HG03521 (cell line): Measurements from ENCODE around the gene MARK1.

Source experiments
- ATAC-seq: cut with Tn5 transposase; IDR thresholded peaks from one replicate; pipeline ENCODE4 v1.9.1; 2021; ENCODE audit warnings: mild to moderate bottlenecking, moderate library complexity; ENCODE audit not compliant: unreplicated experiment

Gene MARK1

GRCh38 chr1:220527908-220528678, at the start of gene MARK1:
Gene MARK1 (plus strand): TSS chr1:220528136. CDS start chr1:220528823, 687 bp downstream.
- peak; percentile 58 for ATAC-seq

DNA sequence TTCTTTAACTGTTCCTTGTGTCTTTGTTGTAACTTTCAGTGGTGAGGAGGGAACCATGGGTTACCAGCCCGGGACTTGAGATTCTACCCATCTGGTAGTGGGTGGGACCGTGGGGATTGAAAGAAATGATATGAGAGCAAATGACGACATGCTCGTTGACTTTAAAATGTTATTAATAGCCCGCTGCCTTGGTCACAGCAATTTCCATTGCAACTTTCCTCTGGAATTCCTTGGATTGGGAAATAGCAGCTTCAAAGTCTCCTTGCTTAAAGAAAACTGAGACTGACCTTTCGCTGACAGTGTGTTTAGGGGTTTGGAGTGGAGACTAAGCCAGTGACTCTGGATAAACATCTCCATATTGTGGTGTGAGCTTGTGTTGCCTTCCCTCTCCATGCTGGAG, 44.2 kb upstream of the MARK1 start:
- no peak for ATAC-seq

GRCh38 chr1:220484135-220484534, 43.8 kb upstream of the MARK1 start:
- ATAC-seq = no peak

GRCh38 chr1:220485131-220485530, 42.8 kb upstream of the MARK1 start:
- no peak for ATAC-seq

DNA sequence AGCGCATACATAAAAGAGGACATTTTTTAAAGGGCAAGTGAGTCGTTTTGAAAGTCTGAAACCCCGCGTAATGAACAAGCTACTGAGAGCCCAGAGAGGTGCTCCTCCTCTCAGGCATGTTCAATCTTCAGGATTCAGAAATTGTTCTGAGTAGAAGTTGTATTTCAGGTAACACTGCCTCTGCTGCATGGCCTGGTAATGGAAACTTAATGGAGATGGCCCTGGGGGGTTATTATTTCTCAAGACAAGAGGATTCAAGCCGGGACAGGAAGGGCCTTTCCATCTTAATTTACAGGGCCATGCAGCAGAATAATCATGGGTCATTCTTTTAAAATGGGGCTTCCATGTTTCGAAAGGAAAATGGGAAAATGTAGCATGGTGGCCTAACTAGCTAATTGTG, 42.1 kb upstream of the MARK1 start:
- no peak for ATAC-seq

- ATAC-seq = no peak
Measured at GRCh38 chr1:220487297-220487820, 40.6 kb upstream of the MARK1 start.

DNA sequence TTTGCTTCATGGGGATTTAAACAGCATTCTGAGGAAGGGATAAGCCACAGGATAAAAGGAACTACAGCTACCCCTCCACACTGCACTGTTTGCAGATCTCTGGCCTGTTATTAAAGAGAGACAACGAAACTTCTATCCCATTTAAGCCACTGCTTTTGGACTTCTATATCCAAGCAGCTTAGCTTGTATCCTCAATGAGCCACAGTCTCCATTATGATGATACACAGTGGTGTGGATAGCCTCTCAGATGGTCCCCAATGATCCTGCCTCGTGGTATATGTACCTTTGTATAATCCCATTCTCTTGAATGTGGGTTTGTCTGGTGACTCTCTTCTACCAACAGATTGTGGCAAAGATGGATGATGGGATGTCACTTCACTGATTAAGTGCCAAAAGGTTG, 36.0 kb upstream of the MARK1 start:
- no peak for ATAC-seq

DNA sequence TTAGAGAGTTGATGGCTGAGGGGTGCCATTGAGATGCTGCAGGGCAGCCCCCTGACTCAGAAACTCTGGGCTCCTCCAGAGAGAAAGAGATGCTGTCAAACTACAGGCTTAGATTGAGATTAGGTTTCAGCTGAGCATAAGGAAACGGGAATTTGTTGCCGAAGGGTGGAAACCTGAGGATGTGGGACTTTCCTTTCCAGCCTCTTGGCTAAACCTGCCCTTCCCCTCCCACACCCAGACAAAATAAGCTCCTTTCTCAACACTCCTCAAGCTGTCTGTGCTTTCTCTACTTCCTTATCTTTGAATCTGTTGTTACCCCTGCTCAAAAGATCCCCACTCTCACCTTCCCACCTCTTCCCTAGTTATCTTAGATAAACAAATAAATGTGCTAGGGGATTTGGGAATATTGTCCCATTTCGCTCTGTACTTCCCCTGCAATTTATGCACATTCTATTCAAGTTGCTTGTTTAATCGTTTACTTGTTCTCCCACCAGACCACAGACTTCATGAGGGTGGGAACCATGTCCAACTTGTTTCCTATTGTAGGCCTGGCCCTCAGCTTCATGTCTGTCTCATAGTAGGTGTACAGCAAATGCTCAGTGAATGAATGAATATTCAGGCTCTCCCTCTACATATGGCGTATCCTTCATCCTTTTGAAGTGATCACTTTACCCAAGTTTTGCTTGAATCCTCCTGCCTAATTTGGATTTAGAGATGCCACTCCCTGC, 30.6 kb upstream of the MARK1 start:
- ATAC-seq = no peak

DNA sequence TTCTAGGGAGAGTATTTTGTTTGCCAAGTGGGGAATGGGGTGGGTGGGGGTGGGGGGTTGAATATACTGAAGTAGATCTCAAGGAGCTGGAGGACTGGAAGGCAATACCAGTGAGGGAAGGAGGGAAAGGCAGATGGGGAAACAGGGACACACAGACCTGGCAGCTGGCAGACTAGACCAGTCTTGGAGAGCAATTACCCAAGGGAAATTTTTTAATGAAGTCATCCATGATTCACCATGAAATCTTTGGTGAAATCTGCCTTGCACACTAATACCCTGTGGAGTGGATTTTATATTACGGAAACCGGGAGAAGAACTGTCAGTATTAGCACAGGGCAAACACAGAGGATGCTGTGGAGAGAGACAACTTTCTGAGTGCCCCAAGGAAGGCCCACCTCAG, 29.7 kb upstream of the MARK1 start:
- no peak for ATAC-seq

DNA sequence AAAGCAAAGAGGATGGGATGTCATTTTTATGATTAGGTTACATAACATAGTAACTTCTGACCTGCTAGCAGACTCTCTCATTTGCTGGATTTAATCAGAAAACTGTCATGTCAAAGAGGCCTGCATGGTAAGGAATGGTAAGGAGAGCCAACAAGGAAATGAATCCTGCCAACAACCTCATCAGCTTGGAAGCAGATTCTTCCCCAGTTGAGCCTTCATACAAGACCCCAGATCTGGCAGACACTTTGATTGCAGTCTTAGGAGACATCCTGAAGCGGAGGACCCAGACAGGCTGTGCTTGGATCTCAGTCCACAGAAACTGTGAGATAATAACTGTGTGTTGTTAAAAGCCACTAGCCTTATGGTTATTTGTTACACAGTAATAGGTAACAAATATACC, 27.6 kb upstream of the MARK1 start:
- no peak for ATAC-seq

DNA sequence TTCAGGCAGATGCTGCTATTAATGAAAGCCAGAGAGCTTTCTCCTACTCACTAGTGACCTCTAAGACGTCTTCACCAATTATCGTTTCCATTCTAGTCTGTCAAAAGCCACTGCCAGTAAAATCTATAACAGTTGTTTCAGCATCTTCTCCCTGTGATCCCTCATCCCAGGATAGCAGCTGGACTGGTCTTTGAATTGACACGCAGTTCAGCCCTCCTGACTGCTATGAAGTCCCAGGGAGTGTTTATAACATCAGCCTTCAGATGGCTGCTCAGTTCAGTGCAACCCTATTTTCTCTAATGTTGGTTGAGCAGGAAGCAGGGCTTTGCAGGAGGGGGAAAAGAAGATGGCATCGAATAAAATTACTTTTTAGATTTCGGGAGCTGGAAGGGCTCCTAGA, 23.6 kb upstream of the MARK1 start:
- no peak for ATAC-seq

DNA sequence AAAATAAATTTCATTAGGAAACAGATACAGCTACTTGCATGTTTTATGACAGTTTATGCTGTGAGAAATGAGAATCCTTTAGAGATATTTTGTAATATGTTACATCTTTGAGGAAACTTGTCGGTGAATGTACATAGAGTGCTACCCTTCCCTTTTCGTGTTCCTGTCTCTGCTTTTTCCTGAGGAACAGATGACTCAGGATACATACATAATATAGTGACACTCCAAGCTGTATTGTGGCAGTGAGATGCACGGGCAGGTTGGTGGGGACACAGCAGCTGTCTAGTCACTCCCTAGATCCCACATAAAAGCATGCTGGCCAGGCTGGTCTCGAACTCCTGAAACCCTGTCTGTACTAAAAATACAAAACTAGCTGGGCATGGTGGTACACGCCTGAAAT, 20.9 kb upstream of the MARK1 start:
- no peak for ATAC-seq

DNA sequence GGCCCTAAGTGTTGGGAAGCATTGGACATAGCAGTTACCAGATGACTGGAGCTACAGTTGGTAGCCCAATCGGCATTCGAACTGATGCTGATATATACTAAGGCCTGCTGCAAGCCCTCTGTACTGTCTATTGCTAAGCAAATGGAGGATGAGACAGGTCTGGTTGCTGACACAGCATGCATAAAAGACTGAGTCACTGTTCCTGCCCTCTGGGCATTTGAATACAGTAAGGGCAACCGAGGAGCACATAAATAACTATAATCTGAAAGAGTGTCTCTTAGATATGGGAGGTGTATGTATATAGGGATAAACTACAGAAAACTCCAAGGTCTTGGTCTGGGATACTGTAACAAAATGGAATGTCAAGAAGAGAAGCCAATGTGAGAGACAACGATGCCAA, 16.8 kb upstream of the MARK1 start:
- ATAC-seq = no peak

DNA sequence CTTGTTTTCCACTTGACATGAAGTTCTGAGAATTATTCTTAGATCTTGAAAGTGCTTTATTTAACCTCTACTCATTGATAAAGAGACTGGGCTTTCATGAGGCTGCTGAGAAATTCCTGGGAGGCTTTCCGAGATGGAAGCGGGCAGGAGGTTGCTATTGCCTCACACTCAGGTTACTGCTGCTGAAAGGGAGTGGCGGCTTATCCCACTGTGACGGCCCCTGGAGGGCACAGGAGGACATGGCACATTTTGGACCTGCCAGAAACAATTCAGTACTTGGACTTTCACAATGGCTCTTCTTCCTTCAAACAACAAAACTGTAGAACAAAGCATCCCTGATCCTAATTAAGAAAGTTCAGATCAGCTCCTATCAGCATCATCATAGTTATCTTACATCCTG, 16.2 kb upstream of the MARK1 start:
- ATAC-seq = no peak

DNA sequence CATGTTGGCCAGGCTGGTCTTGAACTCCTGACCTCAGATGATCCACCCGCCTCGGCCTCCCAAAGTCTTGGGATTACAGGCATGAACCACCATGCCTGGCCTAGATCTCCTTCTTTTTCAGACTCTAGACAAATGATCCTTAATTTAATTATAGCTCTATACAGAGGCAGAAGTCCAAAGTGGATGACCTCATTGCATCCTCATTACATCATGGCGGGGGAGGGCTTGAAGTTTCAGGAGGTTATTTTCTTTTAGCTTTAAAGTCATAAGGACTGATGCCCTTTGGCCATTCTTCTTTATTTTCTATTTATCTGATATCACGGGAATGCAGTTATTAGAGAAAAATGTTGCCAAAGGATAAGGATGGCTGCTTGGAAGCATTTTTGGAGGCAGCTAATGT, 14.1 kb upstream of the MARK1 start:
- ATAC-seq = no peak

- no peak for ATAC-seq
Measured at GRCh38 chr1:220514256-220514655, 13.7 kb upstream of the MARK1 start.

DNA sequence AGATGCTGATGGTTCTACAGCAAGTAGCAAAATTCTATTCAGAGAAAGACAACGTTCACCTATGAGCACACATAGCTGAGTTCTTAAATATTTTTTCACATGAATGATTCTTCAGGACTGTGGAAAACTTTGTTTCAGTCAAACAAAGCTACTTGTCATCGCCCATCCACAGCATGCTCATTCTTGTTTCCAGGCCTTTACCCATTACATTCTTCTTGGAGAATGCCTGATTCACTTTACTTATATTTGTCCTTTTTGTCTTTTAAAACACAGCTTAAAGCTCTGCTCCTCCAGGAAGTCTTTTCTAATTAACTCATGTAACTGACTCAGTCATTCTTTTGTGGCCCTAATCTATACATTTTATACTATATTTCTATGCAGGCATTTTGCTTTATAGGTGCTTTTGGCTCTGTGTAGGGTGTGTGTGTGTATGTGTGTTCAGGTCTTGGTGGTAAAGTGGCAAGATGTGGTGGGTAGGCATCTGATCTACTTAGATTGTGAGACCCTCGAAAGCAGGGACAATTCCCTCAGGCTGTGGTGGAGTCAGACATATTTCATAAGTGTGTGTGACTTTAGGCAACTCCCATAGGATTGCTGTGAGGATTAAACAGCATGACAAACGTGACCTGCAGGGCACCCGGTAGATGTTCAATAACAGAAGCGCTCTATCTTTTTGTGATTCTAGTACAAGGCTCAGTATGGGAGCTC, 11.8 kb upstream of the MARK1 start:
- no peak for ATAC-seq

DNA sequence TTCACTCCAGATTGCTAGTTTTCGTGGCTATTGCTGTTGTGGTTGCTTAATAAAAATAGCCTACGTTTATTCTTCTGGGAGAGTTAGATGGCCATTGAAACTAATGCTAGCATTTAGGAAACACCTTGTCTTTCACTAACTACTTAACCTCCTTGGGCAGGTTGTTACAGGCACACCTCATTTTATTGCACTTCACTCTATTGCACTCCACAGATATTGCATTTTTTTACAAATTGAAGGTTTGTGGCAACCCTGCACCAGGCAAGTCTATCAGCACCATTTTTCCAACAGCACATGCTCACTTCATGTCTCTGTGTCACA, 11.3 kb upstream of the MARK1 start:
- ATAC-seq = no peak

DNA sequence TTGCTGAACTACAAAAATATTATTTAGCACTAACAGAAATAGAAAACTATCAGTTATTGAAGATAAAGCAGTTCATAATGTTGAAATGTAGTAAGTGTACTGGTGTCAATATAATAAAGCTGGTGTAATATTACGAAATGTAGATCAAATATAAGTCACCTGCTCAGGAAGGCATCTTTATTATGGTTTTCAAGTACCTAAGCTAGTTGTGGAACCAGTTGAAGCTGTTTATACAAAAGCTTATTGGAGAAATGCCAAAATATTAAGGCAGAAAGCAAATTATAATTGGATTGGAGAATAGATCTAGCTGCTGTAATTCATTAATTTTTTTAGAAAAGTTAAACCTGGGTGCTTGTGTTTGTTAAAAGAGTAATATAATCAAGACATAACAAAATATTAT, 6.2 kb upstream of the MARK1 start:
- ATAC-seq = no peak

DNA sequence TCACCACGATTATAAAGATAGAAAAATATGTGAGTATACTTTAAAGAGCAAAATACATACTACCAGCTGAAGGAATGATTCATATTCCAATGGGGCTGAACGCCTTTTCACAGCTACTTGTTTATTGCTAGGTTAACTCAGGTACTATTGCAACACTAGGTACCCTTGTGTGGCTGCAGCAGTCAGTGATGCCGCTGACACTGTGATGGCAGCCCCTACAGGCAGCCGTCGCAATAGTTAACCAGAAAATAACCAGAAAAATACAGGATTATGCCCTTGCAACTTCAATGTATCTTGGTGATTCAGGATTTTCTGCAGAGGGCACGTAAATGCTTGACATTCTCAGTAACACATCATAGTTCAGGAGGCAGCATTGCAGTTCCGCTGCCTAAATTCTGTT, 1.6 kb upstream of the MARK1 start:
- ATAC-seq = no peak

GRCh38 chr1:220527279-220527907, 543 bp upstream of the MARK1 start:
- no peak for ATAC-seq
